ENCODE data around the gene WFS1.

WFS1 gene

DNA sequence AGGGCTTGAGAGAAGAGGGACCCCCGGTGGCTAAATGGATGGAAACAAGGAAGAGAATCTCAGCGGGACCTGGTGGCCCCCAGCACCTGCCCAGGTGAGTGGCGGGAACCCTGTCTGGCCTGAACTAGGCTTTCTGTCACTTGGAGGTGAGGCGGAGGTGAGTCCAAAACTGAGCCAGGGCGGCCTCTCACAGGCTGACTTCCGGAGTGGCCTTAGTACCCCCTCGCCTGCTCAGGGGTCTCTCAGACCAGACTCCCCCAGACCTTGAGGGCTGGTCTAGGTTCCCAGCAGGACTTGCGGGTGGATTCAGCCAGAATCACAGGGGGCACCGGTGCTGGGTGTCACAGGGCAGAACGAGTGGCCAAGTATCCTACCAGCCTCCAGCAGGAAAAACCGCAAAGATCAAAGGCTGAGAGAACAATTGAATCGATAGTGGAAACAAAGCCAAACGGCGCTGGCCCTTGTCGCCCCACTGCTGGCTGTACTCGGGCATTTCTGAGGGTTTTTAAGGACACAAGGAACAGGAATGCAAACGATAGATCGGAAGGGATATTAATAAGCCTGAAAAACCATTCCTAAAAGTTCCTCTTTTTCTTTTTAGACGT lies 67.8 kb downstream of the WFS1 start:
- no peak for DNase-seq (ENCODE audit: low read depth, low spot score)

DNA sequence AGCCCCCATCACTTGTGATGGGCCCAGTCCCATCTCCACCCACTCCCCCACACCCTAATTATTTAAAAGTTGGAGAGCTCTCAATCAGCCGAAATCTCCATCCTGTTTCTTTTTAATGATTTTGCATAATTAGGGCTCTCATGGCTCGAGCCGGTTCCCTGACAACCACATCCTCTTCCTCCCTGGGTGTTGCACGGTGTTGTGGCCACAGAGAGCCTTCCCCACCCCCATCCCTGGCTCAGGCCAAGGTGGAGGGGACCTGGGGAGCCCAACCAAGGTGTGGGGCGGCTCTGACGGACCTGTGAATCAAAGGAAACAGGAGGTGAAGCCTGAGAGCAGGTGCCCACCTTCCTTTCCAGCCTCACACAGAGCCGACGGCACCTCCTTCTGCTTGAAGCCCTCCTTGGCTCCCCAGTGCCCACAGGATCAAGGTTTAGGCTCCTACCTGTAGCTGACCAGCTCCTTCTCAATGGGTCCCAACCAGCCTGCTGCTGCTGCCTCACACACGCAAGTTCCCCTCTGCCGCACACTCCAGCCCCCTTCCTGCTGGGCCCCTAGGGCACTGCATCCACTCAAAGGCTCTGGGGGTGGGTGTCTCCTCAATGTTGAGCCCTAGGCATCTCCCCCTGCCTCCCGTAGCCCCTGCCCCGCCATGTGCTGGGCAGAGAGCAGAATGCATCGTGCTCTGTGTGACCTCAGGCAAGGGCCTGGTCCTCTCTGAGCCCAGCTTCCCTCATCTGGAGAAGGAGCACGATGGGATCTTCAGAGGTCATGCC lies 68.7 kb downstream of the WFS1 start:
- no peak for DNase-seq (ENCODE audit: low read depth, low spot score)

DNA sequence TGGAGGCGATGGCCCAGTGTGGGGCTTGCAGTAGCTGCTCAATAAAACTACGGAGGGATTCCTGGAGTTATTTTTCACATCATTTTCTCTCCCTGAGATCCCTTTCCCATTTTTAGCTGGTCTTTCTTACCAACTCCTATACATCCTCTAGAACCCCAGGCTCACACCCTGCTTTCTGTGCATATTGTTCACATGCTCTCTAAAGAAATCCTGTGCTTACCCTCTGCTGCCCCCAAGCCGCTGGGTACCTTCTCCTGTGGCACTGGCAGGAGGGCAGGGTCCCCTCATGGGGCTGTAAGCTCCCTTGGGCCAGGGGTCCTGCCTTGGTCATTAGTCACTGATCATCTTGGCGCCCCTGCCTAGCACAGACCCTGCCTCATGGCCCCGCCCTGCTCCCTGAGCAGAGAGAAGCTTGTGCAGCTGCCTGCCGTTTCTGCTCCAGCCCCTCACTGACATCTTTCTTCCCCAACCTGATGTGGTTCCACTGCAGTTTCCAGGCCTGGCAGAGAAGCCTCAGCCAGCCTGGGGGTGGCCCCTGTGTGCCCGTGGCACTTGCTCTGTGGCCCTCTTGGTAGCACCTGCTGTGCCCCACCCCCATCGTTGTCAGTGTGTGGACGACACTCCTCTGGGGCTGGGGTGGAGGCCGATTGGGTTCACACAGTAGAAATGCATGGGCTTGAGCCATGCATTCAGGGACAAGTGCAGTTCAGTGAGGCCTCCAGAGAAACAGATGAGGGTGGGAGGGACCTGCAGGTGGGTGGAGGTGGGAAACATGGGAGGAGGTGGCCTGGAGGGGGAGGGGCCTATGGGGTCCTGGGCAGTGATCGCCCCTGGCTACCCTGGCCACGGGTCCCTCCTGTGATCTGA lies 69.5 kb downstream of the WFS1 start:
- no peak for DNase-seq (ENCODE audit: low read depth, low spot score)

DNA sequence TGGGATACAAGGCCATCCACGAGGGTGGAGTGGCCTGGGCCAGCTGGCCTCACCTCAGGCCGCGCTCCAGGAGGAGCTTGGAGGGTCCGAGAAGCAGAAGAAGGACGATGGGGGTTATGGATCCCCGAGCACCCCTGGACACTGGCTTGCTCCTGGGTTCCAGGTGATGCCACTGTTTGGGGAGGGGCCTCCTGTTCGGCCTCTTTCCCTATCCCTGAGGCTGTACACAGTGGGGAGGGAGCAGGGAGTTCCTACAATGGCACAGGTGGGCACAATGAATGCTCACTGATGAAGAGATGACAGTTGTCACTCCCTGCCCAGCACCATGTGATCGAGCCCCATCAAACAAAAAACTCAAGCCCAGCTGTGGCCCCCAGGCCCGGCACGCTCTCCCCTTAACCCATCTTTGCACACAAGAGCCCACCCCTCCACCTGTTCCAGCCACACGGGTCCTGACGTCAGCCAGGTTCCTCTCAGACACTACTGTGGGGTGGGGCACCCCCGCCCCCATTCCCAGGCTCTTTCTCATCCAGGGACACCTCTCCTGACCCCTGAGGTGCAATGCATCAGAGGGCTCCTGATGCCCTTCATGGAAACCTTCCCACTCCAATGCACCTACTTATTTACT lies 70.3 kb downstream of the WFS1 start:
- DNase-seq (ENCODE audit: low read depth, low spot score) = no peak

DNA sequence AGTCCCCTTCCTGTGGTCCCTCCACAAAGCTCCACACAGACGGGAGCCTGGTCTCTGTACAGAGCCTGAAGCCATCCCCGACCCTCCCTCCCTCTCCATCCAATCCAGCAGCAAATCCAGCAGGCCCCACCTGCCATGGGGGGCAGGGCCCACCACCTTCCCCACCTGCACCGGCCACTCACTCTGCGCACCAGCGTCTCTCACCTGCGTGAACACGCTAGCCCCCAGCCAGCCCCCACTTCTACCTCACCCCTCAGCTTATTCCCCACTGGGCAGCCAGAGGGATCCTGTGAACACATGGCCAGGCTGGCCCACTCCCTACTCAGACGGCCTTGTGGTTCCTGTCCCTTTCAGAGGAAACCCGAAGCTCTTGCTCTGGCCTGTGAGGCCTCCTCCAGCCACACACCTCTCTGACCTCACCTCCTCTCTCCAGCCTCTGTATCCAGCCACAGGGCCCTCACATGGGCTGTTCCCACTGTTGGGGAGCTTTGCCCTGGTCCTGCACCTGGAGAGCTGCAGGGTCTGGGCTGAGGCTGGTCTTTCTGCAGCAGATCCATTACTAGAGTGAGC lies 70.9 kb downstream of the WFS1 start:
- no peak for DNase-seq (ENCODE audit: low read depth, low spot score)

DNA sequence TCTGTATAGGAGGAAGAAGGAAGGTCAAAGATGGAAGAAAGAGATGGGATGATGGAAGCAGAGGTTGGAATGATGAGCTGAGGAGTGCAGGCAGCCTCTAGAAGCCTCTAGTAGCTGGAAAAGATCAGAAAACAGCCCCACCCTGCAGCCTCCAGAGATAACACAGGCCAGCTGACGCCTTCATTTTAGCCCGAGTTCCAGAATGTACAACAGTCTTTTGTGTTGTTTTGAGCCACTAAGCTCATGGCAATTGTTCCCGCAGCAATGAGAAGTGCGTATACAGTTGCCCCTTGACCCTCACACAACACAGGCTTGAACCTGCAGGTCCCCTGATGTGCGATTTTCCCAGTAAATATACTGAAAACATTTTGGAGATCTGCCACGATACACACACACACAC lies 72.0 kb downstream of the WFS1 start:
- no peak for DNase-seq (ENCODE audit: low read depth, low spot score)

DNA sequence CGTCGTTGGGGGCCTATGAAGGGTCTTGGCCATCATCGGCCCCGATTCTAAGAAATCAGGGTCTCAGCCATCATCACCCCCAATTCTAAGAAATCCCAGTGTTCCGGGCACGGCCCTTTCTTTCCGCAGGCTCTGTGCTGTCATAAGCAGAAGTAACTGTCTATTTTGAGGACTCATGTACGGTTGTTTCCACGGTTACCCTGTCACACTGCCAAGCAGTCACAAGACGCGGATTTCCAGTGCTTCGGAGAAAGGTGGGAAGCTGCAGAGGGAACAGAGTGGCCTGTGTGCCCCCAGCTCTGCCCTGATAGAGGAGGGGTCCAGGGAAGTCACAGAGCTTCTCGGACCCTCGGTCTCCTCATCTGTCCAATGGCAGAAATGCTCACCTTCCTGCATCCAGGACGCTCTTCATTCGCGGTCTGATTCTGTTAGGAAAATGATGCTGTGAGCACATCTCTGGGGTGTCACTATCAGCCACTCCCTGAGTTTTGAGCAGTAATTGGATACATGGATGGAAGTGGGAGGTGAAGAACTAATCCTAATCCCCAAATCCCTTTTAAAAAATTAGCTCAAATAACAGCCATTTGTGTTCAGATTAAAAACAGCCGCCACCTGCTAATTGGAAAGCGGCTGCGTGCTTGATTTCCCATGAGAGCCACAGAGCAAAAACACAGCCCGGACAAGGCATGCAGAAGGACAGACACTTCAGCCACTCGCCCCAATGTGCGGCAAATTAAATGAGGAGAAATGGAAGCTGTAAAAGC lies 73.1 kb downstream of the WFS1 start:
- DNase-seq (ENCODE audit: low read depth, low spot score) = no peak

DNA sequence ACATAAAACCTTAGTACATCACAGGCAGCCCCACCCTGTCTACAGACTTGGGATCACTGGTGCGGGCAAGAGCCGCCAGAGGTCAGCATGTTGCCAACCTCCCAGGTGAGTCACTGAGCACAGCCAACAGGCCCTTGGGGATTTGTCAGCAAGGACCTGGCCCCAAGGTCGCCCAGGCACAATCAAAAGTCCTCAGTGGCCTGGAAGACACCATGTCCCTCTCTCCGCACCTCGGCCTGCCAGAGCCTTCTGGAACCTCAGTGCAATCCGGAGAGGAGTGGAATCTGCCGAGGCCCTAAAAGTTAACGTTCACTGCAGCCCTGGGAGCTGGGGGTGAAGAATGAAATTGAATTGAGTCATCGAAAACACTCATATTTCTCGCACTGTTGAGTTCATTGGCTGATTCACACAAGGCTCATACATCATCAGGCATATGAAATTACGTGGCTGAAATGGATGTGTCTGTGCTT lies 74.3 kb downstream of the WFS1 start:
- no peak for DNase-seq (ENCODE audit: low read depth, low spot score)

DNA sequence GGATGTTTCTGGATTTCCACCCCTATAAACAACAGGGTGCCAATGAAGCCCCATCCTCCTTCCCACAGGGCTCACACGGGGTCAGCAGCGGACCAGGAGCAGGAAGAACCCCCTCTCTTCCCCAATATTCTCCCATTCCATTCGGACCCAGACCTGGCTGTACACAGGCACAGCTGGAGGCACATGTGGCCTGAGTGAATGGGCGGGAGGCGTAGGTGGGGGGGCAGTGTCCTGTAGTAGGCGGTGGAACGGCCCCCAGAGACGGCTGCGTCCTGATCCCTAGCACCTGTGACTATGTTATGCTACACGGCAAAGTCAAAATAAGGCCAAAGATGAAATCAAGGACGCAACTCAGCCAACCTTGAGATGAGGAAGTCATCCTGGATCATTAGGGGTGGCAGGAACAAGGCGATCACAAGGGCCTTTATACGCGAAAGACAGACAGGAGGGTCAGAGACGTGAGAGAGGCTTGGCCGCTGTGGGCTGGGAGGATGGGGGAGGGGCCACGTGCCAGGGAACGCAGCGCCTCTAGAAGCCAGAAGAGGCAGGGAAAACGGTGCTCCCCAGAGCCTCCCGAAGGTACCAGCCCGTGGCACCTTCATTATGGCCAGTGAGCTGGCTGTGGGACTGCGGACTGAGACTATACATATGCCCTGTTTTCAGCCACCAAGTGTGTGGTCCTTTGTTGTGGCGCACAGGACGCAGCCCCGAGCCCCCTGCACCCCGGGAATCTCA lies 75.6 kb downstream of the WFS1 start:
- no peak for DNase-seq (ENCODE audit: low read depth, low spot score)

DNA sequence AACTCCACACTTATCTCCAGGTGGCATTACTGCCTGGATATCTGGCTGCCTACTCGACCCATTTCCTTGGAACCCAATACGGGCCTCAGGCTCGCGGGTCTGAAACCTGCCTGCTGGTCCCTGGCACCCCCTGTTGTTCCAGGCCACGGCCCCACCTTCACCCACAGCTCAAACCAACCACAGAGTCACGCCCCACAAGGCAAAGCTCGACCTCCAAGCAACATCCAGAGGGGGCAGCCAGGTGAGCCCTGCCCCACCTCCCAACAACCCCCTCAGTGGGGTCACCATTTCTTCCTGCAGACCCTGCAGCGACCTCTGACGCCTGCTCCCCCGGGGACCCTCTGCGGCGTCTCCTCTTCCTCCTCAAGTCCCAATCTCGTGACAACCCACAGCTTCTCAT lies 76.2 kb downstream of the WFS1 start:
- DNase-seq (ENCODE audit: low read depth, low spot score) = no peak

DNA sequence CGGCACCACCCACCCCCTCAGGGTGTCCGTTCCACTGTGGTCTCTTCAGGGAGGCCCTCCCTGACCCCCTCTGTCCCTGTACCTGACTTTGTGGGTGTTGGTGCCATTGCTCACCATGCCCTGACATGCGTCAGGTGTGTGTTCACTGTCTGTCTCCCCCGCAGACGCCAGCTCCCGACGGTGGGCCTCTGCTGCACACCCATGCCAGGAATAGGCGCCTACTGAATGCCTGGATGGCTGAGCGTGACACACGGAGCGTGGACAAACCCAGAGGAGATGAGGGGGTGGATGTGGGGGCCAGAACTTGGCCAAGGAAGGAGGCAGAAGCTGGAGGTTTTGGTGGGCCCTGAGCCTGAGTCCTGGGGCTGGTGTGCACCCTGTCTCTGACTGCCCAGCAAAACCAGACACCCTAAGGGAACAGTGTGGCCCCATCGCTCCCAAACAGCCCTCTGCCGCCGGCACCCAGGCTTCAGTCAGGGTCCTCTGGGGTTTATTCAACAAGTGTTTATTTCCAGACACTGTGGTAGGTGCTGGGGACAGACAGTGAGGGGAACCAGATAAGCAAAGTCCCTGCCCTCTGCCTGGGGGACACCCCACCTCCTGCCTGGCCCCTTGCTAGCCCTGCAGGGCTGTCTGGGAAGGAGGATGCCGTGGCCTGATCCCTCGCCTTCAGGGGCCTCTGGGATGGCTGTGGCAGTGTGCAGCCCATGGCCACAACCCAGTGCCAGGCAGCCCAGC lies 76.9 kb downstream of the WFS1 start:
- DNase-seq (ENCODE audit: low read depth, low spot score) = no peak

DNA sequence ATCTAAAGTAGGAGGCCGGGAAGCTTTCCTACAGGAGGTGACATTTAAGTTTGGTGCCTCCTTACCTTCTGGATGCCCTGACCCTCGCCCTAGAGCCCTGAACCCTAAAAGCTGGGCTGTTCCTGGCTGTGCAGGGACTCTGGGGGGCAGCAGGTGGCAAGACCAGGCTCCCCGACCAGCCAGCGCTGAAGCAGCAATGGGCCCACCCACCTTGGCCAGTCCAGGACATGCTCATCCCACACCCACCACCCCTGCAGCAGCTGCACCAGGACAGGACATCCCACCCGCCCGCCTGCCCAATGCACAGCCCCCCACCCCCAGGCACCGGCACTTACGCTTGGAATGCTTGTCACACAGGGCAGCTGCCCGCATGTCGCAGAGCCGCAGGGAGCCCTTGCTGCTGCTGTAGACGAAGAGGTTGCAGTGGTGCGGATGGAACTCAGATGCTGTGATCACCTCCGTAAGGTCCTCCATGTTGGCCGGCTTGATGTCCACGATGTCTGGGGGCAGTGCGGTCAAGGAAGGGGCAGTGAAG lies 77.9 kb downstream of the WFS1 start:
- no peak for DNase-seq (ENCODE audit: low read depth, low spot score)

DNA sequence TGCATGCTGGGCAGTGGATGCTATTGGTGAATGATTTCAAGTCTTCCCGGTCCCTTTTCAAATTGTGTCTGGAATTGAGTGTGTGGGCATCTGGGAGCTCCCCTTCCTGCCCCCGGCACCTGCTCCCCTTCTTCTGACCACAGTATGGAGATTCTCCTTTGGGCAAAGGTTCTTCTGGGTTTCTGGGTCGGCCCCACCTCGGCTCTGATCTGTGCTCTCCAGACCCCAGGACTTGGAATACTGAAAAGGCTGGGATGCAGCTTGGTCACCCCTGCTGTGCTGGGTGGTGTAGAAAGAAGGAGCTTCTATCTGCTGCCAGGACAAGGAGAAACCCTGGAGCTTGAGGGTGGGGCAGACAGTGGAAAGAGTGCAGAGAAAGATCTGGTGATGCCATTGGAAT lies 78.8 kb downstream of the WFS1 start:
- DNase-seq (ENCODE audit: low read depth, low spot score) = no peak

DNA sequence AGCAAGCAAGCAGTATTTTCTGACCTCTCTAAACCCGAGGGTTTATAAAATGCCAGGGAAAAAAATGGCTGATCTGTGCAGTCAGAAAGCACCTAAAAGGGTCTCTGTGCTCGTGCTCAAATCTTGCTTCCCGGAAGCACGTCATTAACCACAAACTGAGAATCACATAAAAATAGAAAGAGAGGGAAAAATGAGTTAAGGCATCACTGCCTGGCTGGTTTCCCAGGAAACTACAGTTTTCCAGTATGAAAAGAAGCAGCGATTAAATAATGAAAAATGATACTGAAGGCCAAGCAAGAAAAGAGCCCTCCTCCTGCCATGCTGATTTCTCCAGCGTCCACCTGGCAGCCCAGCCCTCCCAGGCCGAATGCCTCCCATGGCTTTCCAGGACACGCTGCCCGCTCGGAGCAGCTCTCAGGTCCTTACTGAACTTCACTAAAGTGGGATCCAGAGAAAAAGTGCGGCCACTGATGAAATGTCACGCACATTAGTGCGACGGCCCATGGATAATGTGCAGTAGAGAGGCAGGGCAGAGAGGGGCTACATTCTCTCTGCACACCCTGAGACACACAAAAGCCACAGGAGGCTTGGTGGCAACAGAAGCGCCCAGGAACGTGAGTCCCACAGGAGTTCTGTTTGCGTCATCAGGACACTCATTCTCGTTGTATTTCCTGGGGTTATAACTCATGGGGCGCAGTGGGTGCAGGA lies 80.4 kb downstream of the WFS1 start:
- DNase-seq (ENCODE audit: low read depth, low spot score) = no peak

DNA sequence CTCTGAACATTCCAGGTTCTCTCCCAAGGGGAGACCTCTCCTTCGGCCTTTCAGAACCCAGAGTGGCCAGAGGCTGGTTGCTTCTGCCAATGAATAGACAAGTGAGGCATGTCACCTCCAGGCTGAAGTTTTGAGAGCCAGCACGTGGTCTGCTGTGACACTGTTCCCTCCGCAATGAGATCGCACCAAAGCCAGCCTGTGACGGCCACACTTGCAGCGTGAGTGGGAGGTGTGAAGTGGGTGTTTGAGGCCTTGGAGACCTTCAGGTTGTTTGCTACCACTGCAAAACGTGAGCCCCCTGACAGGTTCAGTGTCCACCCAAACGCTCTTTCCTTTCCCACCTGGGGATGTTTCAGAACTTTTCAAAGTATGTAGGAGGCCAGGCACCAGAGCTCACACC lies 81.0 kb downstream of the WFS1 start:
- no peak for DNase-seq (ENCODE audit: low read depth, low spot score)

DNA sequence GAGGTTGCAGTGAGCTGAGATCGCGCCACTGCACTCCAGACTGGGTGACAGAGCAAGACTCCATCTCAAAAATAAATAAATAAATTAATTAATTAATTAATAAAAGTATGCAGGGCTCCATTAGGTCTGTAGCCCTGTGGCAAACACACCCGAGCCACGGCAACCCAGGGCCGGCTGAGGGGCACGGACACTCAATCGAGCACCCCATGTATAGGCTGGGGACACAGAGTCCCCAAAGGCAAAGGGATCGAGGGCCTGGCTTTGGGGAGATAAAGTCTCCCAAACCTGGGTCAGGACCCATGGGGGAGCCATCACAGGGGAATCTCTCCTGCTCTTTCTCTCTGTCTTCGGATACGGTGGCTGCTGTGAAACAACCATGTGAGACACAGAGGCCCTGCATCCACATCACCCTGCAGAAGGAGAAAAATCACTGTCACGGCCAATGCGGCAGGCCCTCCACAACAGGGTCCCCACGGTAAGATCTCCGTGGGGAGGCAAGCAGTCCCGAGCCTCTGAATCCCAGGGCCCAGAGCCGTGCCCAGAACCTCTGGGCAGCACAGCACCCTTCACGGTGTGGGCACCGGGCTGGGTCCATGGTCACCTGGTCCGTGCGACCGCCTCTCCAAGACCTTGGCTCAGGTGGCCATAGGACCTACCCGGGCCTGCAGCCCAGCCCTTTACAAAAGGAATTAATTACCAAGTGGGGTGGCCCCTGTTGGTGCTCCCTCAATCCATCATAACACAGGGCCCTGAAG lies 81.8 kb downstream of the WFS1 start:
- no peak for DNase-seq (ENCODE audit: low read depth, low spot score)

DNA sequence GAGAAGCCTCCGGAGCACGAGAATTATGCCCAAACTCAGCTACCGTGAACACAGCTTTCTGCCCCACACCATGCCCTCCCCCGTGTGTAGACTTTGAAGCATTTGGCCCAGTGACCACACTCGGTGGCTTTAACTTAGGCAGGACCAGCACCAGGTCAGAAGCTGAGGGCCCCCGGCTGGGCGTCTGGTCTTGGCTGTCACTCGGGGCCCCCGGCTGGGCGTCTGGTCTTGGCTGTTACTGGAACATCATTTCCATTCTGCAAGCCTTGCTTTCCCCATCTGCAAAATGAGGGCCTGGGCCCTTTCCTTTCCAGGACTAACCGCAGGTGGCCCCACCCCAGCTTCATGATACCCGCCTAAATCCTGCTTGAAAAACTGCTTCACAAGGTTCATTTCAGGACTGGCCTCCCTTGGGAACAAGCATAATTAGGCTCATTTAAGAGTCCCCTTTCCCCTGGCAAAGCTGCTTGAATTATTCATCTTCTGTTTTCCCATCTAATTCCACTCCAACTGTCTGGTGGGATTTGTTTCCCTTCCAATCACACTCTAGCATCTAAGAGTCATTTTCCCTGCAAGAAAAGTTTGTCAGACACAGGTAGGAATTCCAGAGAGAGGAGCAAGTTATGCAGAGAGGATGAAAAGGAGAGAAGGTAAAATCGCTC lies 82.5 kb downstream of the WFS1 start:
- DNase-seq (ENCODE audit: low read depth, low spot score) = no peak

Measured in activated naive CD8-positive, alpha-beta T cell treated with anti-CD3 and anti-CD28 coated beads, Interleukin-2, amount 50 U/mL, for 16 hours (primary cell).